Neutrophil (primary cell): ENCODE data around the gene GPS1.

Source experiments
- H3K27ac ChIP-seq: fragments of 200-600 bp; sonication (generic); 2 replicates; pipeline ENCODE4 v1.5.1; 2016; ENCODE audit warnings: mild to moderate bottlenecking, moderate library complexity
- H3K27me3 ChIP-seq: fragments of 200-600 bp; sonication (generic); 2 replicates; pipeline ENCODE4 v1.6.0; 2016; ENCODE audit warnings: mild to moderate bottlenecking
- H3K36me3 ChIP-seq: fragments of 200-600 bp; sonication (generic); 2 replicates; pipeline ENCODE4 v1.5.1; 2017
- H3K4me1 ChIP-seq, 2 experiments: fragments of 200-600 bp in 1 of 2; sonication (generic) in 1 of 2; 1 replicate in 1 of 2; 2 replicates in 1 of 2; pipeline versions ENCODE4 v1.5.1 to v1.6.1; 2013 to 2016; ENCODE audit warnings: low read depth in 1 of 2, low read length in 1 of 2, mild to moderate bottlenecking in 1 of 2, moderate library complexity in 1 of 2; ENCODE audit not compliant: control insufficient read depth in 1 of 2, insufficient read depth in 1 of 2
- H3K4me3 ChIP-seq, 2 experiments: fragments of 200-600 bp in 1 of 2; sonication (generic) in 1 of 2; 1 replicate in 1 of 2; 2 replicates in 1 of 2; pipeline ENCODE4 v1.5.1; 2013 to 2016; ENCODE audit warnings: low read depth in 1 of 2, low read length in 1 of 2, mild to moderate bottlenecking in 1 of 2, moderate library complexity in 1 of 2
- H3K9me3 ChIP-seq: fragments of 200-600 bp; sonication (generic); 2 replicates; pipeline ENCODE4 v1.5.1; 2016
- CTCF ChIP-seq: fragments of 200-600 bp; sonication (generic); IDR thresholded peaks from 2 replicates; pipeline ENCODE4 v1.5.1; 2016; ENCODE audit warnings: antibody characterized with exemption

The GPS1 gene

GRCh38 chr17:82097184-82097918 lies 45.7 kb downstream of the GPS1 start:
- H3K9me3 ChIP-seq, result no peaks in the 10 kb centered on the region
- peaks cover 28 to 39% of the 10 kb centered on the region in 2 experiments for H3K4me1 ChIP-seq
- H3K27me3 ChIP-seq, result peaks cover 15% of the 10 kb centered on the region
- no peak for TF ChIP-seq CTCF
- peak overlapping the region; percentile 65 to 75 for H3K4me3 ChIP-seq
- H3K36me3 ChIP-seq, result peaks cover 9% of the 10 kb centered on the region
- peak overlapping the region; percentile 81 for H3K27ac ChIP-seq

GRCh38 chr17:82097919-82098168 lies 46.1 kb downstream of the GPS1 start:
- H3K27me3 ChIP-seq, result peaks cover 15% of the 10 kb centered on the region
- H3K9me3 ChIP-seq, result no peaks in the 10 kb centered on the region
- H3K27ac ChIP-seq, result peak overlapping the region; percentile 81
- H3K4me3 ChIP-seq, result peak overlapping the region; percentile 65 to 75
- H3K36me3 ChIP-seq, result peaks cover 4% of the 10 kb centered on the region
- peaks cover 28 to 39% of the 10 kb centered on the region in 2 experiments for H3K4me1 ChIP-seq
- TF ChIP-seq CTCF, result no peak

- peaks cover 28 to 39% of the 10 kb centered on the region in 2 experiments for H3K4me1 ChIP-seq
- H3K36me3 ChIP-seq, result no peaks in the 10 kb centered on the region
- peak within 1 kb of the TSS; percentile 81 for H3K27ac ChIP-seq
- peaks cover 15% of the 10 kb centered on the region for H3K27me3 ChIP-seq
- TF ChIP-seq CTCF, result peak; percentile 41
- H3K9me3 ChIP-seq, result no peaks in the 10 kb centered on the region
- H3K4me3 ChIP-seq, result peak within 1 kb of the TSS; percentile 65 to 75
Measured at GRCh38 chr17:82098169-82098938, 46.7 kb downstream of the GPS1 start, which contains the start of gene FASN. TSS of gene FASN (minus strand) at chr17:82098236. CDS start at chr17:82096445, 1,791 bp downstream.

GRCh38 chr17:82098939-82099763 lies 47.5 kb downstream of the GPS1 start:
- Histone ChIP-seq H3K4me3 (peak overlapping the region; percentile 65 to 75), H3K27me3 (peaks cover 15% of the 10 kb centered on the region), H3K4me1 (peaks cover 28 to 39% of the 10 kb centered on the region in 2 experiments), H3K27ac (peak overlapping the region; percentile 81), H3K9me3 (no peaks in the 10 kb centered on the region), H3K36me3 (no peaks in the 10 kb centered on the region)
- TF ChIP-seq CTCF, result no peak

- H3K36me3 ChIP-seq, result no peaks in the 10 kb centered on the region
- H3K9me3 ChIP-seq, result no peaks in the 10 kb centered on the region
- H3K4me1 ChIP-seq, result peaks cover 32 to 48% of the 10 kb centered on the region in 2 experiments
- no peak overlapping the region for H3K27ac ChIP-seq
- no peak for TF ChIP-seq CTCF
- peaks cover 15% of the 10 kb centered on the region for H3K27me3 ChIP-seq
- no peak overlapping the region for H3K4me3 ChIP-seq
Measured at GRCh38 chr17:82100502-82101298, 49.0 kb downstream of the GPS1 start.
